BJ (cell line): Measurements from ENCODE around the gene STX10. TPM values are rescaled to one million over a fixed set of nuclear protein-coding genes. Genes with fewer than 3 reads are reported as not detected.

Experiments used
- CTCF ChIA-PET: fragments of 350-600 bp; formaldehyde crosslinking; extraction: SDS; loops from one replicate; lab custom pipeline; 2021; ENCODE audit warnings: antibody characterized with exemption, inconsistent platforms; lab: Yijun Ruan, JAX
- POLR2A ChIA-PET: fragments of 300-600 bp; sonication (Branson Sonifier 250); formaldehyde crosslinking; extraction: SDS; loops from one replicate; lab custom pipeline; 2021; ENCODE audit warnings: antibody characterized with exemption; lab: Charles Lee
- DNase-seq: peaks from one replicate; pipeline ENCODE4 v3.0.0-alpha.2; 2011; ENCODE audit warnings: low read depth
- H3K27me3 ChIP-seq: 2 replicates; pipeline ENCODE4 v1.6.0; 2011; ENCODE audit warnings: low read length; ENCODE audit not compliant: control insufficient read depth, insufficient read depth
- H3K36me3 ChIP-seq: 2 replicates; pipeline ENCODE4 v1.5.1; 2011; ENCODE audit warnings: low read length; ENCODE audit not compliant: control insufficient read depth, insufficient read depth
- H3K4me3 ChIP-seq: 2 replicates; pipeline ENCODE4 v1.5.1; 2011; ENCODE audit warnings: low read depth, mild to moderate bottlenecking, control low read depth, low read length
- polyA plus RNA-seq: library from polyadenylated mRNA; depleted of rRNA; stranded (reverse); fragments of >200 nt; gene quantifications from 2 replicates; pipeline ENCODE4 v1.2.3, GENCODE V29; 2011
- TF ChIP-seq, protein P1 (sequence below): IDR thresholded peaks from 2 replicates; pipeline ENCODE4 v1.5.1; 2011; ENCODE audit warnings: low read depth, mild to moderate bottlenecking, control low read depth, inconsistent platforms, low read length, moderate library complexity; ENCODE audit not compliant: insufficient read depth

Gene STX10
- polyA plus RNA-seq, 1 experiment: 73.1 TPM

DNA sequence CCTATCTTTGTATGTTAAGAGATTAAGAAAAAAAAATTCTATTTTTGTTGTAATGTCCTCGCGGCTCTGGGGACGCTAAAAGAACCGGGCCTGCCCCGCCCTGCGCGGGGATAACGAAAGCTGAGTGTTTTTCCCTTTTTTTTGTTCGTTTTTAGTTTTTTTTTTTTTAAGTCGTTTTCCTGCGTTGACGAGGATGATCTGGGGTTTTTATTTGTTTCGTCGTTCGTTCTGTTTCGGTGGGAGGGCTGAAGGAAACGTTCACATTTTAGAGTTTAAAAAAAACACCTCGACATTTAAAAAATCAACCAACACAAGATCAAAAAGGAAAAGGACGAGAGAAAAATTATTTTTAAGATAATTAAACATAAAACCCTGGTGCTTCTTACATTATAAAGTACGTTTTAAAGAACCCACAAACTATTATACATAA is 53.1 kb downstream of the STX10 start:
- ChIA-PET CTCF (interaction anchor here (8.1 kb wide), 1 partner anchor 67 kb away, joined by 95 read pairs; no protein-coding TSS in a partner anchor), POLR2A (no interaction called here)
- Histone ChIP-seq H3K36me3 (peaks cover 9% of the 10 kb centered on the region), H3K27me3 (no peaks in the 10 kb centered on the region), H3K4me3 (no peak overlapping the region)
- TF ChIP-seq, protein P1, sequence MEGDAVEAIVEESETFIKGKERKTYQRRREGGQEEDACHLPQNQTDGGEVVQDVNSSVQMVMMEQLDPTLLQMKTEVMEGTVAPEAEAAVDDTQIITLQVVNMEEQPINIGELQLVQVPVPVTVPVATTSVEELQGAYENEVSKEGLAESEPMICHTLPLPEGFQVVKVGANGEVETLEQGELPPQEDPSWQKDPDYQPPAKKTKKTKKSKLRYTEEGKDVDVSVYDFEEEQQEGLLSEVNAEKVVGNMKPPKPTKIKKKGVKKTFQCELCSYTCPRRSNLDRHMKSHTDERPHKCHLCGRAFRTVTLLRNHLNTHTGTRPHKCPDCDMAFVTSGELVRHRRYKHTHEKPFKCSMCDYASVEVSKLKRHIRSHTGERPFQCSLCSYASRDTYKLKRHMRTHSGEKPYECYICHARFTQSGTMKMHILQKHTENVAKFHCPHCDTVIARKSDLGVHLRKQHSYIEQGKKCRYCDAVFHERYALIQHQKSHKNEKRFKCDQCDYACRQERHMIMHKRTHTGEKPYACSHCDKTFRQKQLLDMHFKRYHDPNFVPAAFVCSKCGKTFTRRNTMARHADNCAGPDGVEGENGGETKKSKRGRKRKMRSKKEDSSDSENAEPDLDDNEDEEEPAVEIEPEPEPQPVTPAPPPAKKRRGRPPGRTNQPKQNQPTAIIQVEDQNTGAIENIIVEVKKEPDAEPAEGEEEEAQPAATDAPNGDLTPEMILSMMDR: no peak
- DNase-seq: no peak

DNA sequence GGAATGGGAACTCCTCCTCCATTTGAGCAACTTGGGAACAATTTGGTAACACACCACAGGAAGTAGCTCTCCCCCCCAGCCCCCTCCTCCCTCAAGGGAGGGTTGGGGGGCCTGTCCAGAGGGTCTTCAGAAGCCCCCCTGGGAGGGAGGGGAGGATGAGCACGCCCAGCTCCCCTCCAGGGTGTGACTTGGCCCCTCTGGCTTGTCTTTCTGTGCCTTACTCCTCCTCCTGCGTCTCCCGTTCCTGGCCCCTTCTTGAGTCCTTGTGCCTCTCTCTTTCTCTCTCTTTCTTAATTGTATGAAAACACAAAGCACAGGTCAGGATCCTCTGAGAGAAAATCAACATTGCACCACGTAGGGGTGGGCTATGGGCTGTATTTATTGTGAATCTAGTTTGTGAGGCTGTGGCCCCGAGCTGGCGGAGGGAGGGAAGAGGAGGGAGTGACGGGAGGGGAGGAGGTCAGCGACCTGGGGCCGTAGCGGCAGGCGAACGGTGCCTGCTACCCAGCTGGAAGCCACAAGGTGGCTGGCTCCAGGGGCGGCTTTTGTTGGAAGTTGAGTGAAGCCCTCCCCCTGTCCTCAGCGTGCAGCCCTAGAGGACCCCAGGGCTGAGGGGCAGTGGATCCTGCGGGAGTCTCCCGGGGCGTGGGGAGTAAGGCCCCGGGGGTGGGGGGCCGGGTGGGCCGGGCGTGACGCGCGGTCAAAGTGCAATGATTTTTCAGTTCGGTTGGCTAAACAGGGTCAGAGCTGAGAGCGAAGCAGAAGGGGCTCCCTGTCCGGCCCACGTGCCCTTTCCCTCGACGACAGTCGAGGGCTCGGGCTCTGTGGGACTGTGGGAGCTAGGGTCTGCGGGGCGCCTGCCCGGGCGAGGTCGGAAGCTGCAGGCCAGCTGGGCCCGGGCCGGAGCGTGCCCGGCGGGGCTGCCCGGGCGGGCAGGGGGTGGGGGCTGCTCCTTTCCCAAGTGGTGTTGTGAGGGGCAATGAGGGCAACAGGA is 53.9 kb downstream of the STX10 start:
- peaks cover 10% of the 10 kb centered on the region for H3K36me3 ChIP-seq
- CTCF ChIA-PET: interaction anchor here (1.9 to 8.2 kb wide), 6 partner anchors 9 to 131 kb away, joined by 7 to 139 read pairs (median 80); no protein-coding TSS in a partner anchor
- TF ChIP-seq, protein P1: no peak
- no peak overlapping the region for H3K4me3 ChIP-seq
- DNase-seq: no peak
- POLR2A ChIA-PET: no interaction called here
- no peaks in the 10 kb centered on the region for H3K27me3 ChIP-seq

DNA sequence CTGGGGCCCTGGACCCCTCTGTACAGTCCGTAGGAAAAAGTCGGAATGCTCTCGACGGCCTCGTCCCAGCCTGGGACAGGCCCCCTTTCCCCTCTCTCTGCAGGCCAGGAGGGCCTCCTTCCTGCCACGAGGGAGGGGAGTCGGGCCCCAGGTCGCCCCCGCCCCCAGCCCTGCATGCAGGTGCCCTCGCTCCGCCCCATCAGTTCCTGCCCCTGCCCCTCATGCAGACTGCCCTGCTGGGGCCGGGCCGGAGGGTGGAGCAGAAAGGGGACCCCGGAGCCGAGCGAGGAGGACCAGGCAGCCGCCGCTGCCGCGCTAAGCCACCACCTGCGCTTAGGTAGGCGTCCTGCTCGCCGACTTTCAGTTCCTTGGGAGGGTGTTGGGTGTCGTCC is 54.8 kb downstream of the STX10 start:
- ChIA-PET POLR2A (no interaction called here), CTCF (interaction anchor here (1.9 to 8.2 kb wide), 8 partner anchors 10 to 130 kb away, joined by 7 to 139 read pairs (median 44); no protein-coding TSS in a partner anchor)
- peaks cover 10% of the 10 kb centered on the region for H3K36me3 ChIP-seq
- no peaks in the 10 kb centered on the region for H3K27me3 ChIP-seq
- H3K4me3 ChIP-seq: no peak overlapping the region
- TF ChIP-seq, protein P1: no peak
- DNase-seq: no peak

DNA sequence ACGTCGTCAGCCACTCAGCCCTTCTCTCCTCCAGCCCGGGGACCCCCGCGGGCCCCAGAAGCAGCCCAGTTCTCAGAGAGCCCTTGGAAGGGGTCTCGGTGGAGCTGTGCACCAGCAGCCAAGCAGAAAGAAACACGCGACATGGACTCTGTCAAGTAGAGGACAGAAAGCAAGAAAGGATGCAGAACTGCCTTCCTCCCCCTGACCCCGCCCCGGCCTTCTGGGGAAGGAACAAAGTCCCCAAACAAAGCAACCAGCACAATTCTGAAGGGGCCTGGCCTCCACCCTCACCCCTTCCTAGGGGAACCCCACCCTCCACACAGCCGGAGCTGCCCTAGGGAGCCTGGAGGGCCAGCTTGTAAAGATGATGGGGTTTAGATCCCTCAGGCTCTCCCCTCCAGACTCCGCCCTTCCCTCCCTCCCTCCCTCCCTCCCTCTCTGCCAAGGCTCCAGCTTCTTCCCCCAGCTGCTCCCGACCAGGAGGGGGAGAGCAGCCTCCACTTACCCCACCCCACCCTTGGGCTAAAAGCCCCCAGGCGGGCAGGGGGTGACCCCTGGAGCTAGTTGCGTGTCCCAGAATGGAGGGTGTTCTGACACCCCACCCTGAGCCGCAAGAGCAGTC is 55.3 kb downstream of the STX10 start:
- H3K4me3 ChIP-seq: no peak overlapping the region
- TF ChIP-seq, protein P1: no peak
- POLR2A ChIA-PET: no interaction called here
- CTCF ChIA-PET: interaction anchor here (1.1 to 8.2 kb wide), 20 partner anchors 10 to 170 kb away, joined by 3 to 139 read pairs (median 11); no protein-coding TSS in a partner anchor
- peaks cover 12% of the 10 kb centered on the region for H3K36me3 ChIP-seq
- H3K27me3 ChIP-seq: no peaks in the 10 kb centered on the region
- DNase-seq: no peak

DNA sequence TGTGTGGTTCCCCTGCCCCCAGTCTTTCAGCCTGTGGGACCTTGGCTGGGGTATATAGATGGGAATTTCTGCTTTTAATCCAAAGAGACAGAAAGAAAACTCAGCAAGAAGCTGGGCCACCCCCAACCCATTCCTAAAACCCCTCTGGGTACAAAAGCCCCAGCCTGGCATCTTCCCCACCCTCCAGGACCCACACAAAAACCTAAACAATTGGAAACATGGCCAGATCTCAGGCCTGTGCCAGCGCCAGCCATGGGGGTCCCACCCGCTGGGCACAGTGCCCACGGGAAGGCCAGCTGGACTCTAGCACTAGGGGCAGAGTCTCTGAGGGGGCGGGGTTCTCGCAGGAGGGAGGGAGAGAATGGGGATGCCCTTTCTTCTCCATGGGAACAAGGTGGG is 56.1 kb downstream of the STX10 start:
- Histone ChIP-seq H3K4me3 (no peak overlapping the region), H3K36me3 (peaks cover 12% of the 10 kb centered on the region), H3K27me3 (no peaks in the 10 kb centered on the region)
- TF ChIP-seq, protein P1: no peak
- DNase-seq: no peak
- CTCF ChIA-PET: interaction anchor here (0.9 to 8.2 kb wide), 30 partner anchors 9 to 171 kb away, joined by 3 to 139 read pairs (median 8); no protein-coding TSS in a partner anchor
- POLR2A ChIA-PET: no interaction called here
